GM10266 (cell line): ENCODE measurements around the gene CCDC18.
A peak's percentile ranks its signal among the peaks of the same experiment; 100 is the strongest.

ENCODE experiments used
- DNase-seq: peaks from one replicate; pipeline ENCODE4 v3.0.0; 2012; ENCODE audit errors: extremely low spot score
- TF ChIP-seq, protein P1 (sequence below): IDR thresholded peaks from 2 replicates; pipeline ENCODE4 v1.5.1; 2012; ENCODE audit warnings: mild to moderate bottlenecking, low read depth; ENCODE audit not compliant: control insufficient read depth, insufficient read depth; ENCODE audit errors: missing control alignments

Gene CCDC18

DNA sequence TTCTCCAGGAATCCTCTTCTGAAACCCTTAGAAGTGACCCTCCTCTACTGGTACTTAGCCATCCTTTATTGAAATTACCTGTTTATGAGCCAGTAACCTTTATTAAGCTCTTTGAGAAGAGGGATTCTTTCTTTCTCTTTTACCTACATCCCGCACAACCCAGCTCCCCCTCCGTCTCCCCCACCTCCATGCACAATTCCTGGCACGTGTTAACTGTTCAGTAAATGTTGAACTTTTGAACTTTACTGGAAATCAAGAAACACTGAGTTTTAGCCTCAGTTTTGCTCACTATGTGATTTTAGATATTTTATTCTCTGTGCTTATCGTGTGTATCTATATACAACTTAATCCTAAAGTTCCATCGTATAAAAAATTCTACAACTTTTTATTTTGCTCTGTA lies 2.1 kb upstream of the CCDC18 start:
- DNase-seq: no peak
- TF ChIP-seq, protein P1, sequence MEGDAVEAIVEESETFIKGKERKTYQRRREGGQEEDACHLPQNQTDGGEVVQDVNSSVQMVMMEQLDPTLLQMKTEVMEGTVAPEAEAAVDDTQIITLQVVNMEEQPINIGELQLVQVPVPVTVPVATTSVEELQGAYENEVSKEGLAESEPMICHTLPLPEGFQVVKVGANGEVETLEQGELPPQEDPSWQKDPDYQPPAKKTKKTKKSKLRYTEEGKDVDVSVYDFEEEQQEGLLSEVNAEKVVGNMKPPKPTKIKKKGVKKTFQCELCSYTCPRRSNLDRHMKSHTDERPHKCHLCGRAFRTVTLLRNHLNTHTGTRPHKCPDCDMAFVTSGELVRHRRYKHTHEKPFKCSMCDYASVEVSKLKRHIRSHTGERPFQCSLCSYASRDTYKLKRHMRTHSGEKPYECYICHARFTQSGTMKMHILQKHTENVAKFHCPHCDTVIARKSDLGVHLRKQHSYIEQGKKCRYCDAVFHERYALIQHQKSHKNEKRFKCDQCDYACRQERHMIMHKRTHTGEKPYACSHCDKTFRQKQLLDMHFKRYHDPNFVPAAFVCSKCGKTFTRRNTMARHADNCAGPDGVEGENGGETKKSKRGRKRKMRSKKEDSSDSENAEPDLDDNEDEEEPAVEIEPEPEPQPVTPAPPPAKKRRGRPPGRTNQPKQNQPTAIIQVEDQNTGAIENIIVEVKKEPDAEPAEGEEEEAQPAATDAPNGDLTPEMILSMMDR: no peak

DNA sequence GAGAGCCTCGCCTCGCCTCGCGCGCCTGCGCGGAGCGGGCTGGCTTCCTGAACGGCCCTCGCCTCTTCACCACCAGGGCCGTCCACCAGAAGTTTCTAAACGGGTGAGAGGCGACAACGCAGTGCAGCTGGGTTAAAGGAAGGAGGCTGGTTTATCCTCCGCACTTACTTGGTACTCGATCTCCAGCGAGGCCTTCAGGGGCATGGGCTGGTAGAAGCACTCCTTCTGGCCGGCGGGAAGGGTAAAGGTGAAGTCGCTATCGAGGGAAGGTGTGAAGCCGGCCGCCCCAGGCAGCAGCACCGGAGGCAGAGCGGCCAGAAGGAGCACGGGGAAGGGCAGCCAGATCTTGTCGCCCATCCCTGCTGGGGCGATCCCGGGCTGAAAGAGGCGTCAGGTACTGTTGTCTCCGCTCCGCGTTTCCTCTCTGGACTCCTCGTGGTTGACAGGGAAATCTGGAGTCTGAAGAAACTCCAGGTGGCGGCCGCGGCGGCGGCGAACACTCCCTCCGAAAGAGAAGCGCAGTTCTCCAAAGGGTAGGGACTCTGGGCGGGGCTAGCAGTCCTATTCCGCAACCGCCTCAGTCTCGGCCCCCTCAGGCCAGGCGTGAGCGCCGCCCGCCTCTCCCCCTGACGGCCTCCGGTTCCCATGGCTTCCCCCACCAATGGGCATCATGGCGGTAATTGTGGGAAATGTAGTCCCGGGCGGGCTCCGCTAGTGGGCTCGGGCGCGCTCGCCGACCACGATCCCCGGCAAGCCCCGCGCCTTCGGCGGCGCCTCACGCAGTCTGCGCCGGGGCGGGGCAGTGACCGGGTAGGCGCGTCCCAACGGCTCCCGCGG lies 420 bp upstream of the CCDC18 start, which contains the start of gene TMED5:
Gene TMED5, minus strand, starts transcription at position 528 of the 837 bp plus-strand sequence. Its CDS starts 171 bp downstream, at position 357.
- DNase-seq: peak; percentile 91
- TF ChIP-seq, protein P1: no peak

DNA sequence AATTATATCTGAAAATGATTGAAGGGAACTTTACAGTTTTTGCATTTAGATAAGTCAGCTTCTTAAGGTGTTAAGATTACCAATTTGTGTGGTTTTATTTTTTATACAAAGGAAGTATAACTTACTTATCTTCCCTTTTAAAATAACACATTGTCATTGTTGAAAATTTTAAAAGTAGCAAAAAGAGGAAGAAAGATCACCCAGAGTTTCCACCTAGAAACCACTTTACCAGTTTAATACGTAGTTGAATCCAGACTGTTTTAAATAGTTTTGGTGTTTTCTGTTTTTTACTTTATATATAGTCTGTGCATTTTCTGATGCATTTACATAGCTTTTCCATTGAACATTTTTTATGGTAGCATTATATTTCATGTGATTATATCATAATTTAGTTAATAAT lies 6.1 kb downstream of the CCDC18 start:
- no peak for DNase-seq

DNA sequence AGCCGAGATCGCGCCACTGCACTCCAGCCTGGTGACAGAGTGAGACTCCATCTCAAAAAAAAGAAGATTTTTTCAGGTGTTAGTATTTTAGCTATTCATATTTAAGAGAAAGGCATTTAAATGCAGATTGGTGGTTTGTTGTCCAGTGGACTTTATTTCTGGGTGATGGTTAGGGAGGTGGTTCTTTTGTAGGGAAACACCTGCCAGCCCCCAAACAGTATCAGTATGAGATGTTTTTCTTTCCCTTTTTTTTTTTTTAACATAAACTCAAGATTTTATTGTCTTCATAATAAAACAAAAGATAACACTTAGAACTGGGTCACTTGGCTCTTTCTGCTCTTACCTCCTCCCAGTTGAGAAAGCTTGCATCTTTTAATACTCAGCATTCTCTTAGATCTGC lies 9.9 kb downstream of the CCDC18 start:
- TF ChIP-seq, protein P1: no peak
- DNase-seq: no peak

More for the DNA sequence above, 6.1 kb downstream of the CCDC18 start:
- TF ChIP-seq, protein P1: no peak

DNA sequence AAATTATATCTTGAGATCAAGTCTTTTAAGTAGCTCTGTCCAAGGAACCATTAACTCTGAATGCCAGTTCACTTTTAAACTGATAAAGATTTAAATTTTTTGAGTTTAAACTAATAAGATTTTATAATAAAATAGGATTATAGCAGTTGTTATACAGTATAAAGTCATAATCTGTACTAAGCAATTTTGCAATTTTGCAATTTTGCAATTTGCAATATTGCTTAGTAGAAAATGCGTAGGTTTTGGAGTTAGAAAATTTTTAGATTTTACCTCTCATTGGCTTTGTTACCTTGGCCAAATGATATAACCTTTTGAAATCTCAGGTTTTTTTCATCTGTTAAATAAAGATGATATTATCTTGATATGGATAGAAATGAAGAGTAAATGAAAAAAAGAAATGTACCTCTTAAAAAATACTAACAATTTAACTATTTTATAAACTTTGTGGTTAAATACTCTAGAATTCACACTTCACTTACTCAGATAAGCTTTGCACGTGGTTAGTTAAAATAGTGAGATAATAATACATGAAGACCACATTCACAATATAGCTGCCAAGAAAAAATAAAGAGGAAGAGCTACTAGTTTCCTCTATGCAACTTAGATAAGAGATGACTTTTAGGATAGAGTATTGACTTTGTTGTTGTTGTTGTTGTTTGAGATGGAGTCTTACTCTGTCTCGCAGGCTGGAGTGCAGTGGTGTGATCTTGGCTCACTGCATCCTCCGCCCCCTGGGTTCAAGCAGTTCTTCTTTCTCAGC lies 13.9 kb downstream of the CCDC18 start:
- TF ChIP-seq, protein P1: no peak
- DNase-seq: no peak

DNA sequence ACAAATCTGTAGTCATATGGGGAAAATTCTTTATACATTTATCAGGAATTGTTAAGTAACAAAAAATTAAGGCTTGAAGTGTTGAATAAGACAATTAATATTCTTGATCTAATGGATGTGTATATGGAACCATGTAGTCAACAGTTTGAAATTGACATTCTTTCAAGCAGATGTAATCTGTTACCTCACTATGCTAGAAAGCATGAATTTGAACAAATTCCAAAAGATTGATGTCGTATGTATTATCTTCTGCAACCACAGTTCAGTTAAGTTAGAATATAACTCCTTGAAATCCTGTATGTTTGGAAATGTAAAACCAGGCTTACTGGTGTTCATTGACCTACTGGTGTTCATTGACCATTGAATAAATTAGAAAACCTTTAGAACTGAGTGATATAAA lies 16.1 kb downstream of the CCDC18 start:
- DNase-seq: no peak
- TF ChIP-seq, protein P1: no peak

DNA sequence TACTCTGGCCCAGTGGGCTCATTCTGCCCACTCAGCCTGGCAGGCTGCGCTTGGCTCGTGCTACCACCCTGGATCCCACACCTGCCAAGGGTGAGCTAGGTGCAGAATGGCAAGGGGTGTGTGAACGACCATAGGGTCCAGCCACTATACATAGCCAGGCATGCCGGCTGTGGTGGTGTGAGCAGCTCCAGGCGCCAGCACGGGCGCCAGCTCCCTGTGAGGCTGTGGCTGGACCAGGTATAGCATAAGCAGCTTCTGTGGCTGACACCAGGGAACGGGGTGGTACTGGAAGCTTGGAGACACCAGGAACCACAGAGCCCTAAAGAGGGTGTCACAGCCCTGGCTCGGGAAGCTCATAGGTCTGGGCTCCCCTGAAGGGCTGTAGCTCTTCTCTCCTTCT lies 18.6 kb downstream of the CCDC18 start:
- TF ChIP-seq, protein P1: no peak
- DNase-seq: no peak
